Naive thymus-derived CD4-positive, alpha-beta T cell (primary cell): Measurements from ENCODE around the gene LHFPL3. TPM values are rescaled to one million over a fixed set of nuclear protein-coding genes. Genes with fewer than 3 reads are reported as not detected.

Source experiments
- ATAC-seq: fragments of 150-1000 bp; cut with Tn5 transposase; 2 replicates; pipeline ENCODE4 v1.10.0; 2021; ENCODE audit warnings: mild to moderate bottlenecking, moderate library complexity
- CTCF ChIA-PET: fragments of 350-600 bp; sonication (Branson Sonifier 250); formaldehyde crosslinking; loops from one replicate; lab custom pipeline; 2021; ENCODE audit warnings: antibody characterized with exemption; lab: Charles Lee
- POLR2A ChIA-PET: fragments of 350-600 bp; sonication (Branson Sonifier 250); formaldehyde crosslinking; loops from one replicate; lab custom pipeline; 2021; ENCODE audit warnings: antibody characterized with exemption, inconsistent platforms; lab: Charles Lee
- DNase-seq, 9 donors: peaks; one replicate each; pipeline versions ENCODE4 v3.0.0 to v3.0.0-alpha.2; 2020 to 2022; ENCODE audit warnings: mixed read lengths in 1 of 9
- H3K27ac ChIP-seq: one replicate; pipeline ENCODE4 v1.7.0; 2013; ENCODE audit warnings: mild to moderate bottlenecking, low read depth, low read length, moderate library complexity
- H3K27me3 ChIP-seq, 2 donors: one replicate each; pipeline ENCODE4 v1.7.0; 2013; ENCODE audit warnings: low read length in 2 of 2, mild to moderate bottlenecking in 2 of 2, moderate library complexity in 2 of 2; ENCODE audit not compliant: control insufficient read depth in 2 of 2, insufficient read depth in 2 of 2
- H3K36me3 ChIP-seq, 3 experiments: 1 replicate in 2 of 3; 2 replicates in 1 of 3; pipeline ENCODE4 v1.7.0; 2013; ENCODE audit warnings: low read length in 3 of 3, mild to moderate bottlenecking in 3 of 3, moderate library complexity in 1 of 3; ENCODE audit not compliant: insufficient read depth in 3 of 3, control insufficient read depth in 2 of 3
- H3K4me1 ChIP-seq, 2 donors: one replicate each; pipeline ENCODE4 v1.7.0; 2013; ENCODE audit warnings: low read length in 2 of 2, mild to moderate bottlenecking in 2 of 2, moderate library complexity in 1 of 2; ENCODE audit not compliant: control insufficient read depth in 2 of 2, insufficient read depth in 2 of 2
- H3K4me3 ChIP-seq: 2 replicates; pipeline ENCODE4 v1.7.0; 2013; ENCODE audit warnings: mild to moderate bottlenecking, low read length
- H3K9me3 ChIP-seq, 3 experiments: 1 replicate in 2 of 3; 2 replicates in 1 of 3; pipeline ENCODE4 v1.7.0; 2013; ENCODE audit warnings: low read length in 3 of 3; ENCODE audit not compliant: control insufficient read depth in 2 of 3
- H3K27ac Mint-ChIP-seq, 9 donors: one replicate each; pipeline ENCODE4 v1.8.0; 2020 to 2022; ENCODE audit warnings: mixed read lengths in 9 of 9, mild to moderate bottlenecking in 8 of 9, moderate library complexity in 5 of 9, inconsistent platforms in 2 of 9
- H3K27me3 Mint-ChIP-seq, 5 donors: one replicate each; pipeline ENCODE4 v1.8.0; 2021 to 2022; ENCODE audit warnings: mixed read lengths in 5 of 5, mild to moderate bottlenecking in 1 of 5
- H3K36me3 Mint-ChIP-seq, 5 donors: one replicate each; pipeline ENCODE4 v1.8.0; 2020 to 2022; ENCODE audit warnings: mixed read lengths in 5 of 5, mild to moderate bottlenecking in 3 of 5, inconsistent platforms in 1 of 5
- H3K4me1 Mint-ChIP-seq, 7 donors: one replicate each; pipeline ENCODE4 v1.8.0; 2020 to 2022; ENCODE audit warnings: mixed read lengths in 7 of 7, mild to moderate bottlenecking in 3 of 7, inconsistent platforms in 1 of 7
- H3K4me3 Mint-ChIP-seq, 10 donors: one replicate each; pipeline ENCODE4 v1.8.0; 2020 to 2022; ENCODE audit warnings: mild to moderate bottlenecking in 10 of 10, mixed read lengths in 10 of 10, moderate library complexity in 6 of 10, inconsistent platforms in 2 of 10
- H3K9me3 Mint-ChIP-seq, 11 donors: one replicate each; pipeline ENCODE4 v1.8.0; 2020 to 2022; ENCODE audit warnings: mixed read lengths in 11 of 11, mild to moderate bottlenecking in 4 of 11, inconsistent platforms in 1 of 11, moderate library complexity in 1 of 11
- intact Hi-C, 2 donors: fragments of 100-400 bp; cut with micrococcal nuclease; formaldehyde crosslinking; loops; one replicate each; pipeline ENCODE4 v1.15.1; 2023
- polyA plus RNA-seq, 2 donors: library from polyadenylated mRNA; unstranded; fragments of 300-500 nt; fragmentation: Illumina TruSeq; gene quantifications; one replicate each; pipeline ENCODE4 v1.2.3, GENCODE V29; 2021
- total RNA-seq, 6 experiments: library from RNA in 5 of 6; stranded (reverse) in 5 of 6; gene quantifications; 1 replicate in 5 of 6; 2 replicates in 1 of 6; pipeline ENCODE4 v1.2.3 and lab custom pipeline; 2021 to 2026

Gene LHFPL3
- total and polyA plus RNA-seq, 7 experiments from 2014 or later, result not detected

GRCh38 chr7:104891949-104892348 is 563.5 kb downstream of the LHFPL3 start:
- POLR2A ChIA-PET, result no interaction called here
- Histone ChIP-seq H3K9me3 (no peaks in the 10 kb centered on the region), H3K27me3 (no peaks in the 10 kb centered on the region), H3K4me1 (no peaks in the 10 kb centered on the region), H3K4me3 (no peak overlapping the region), H3K36me3 (no peaks in the 10 kb centered on the region), H3K27ac (no peak overlapping the region)
- Mint-ChIP-seq H3K9me3 (no peaks in the 10 kb centered on the region), H3K4me3 (no peak overlapping the region), H3K4me1 (peaks cover 0 to 5% (median under 1%) of the 10 kb centered on the region in 7 donors), H3K27me3 (peaks cover 0 to 6% (median 0%) of the 10 kb centered on the region in 5 donors), H3K36me3 (no peaks in the 10 kb centered on the region), H3K27ac (no peak overlapping the region)
- no peak for ATAC-seq
- DNase-seq, result no peak
- intact Hi-C loops, result no loop called here
- CTCF ChIA-PET, result interaction anchor here (1.7 kb wide), 1 partner anchor 8 kb away, joined by 9 read pairs; no protein-coding TSS in a partner anchor

DNA sequence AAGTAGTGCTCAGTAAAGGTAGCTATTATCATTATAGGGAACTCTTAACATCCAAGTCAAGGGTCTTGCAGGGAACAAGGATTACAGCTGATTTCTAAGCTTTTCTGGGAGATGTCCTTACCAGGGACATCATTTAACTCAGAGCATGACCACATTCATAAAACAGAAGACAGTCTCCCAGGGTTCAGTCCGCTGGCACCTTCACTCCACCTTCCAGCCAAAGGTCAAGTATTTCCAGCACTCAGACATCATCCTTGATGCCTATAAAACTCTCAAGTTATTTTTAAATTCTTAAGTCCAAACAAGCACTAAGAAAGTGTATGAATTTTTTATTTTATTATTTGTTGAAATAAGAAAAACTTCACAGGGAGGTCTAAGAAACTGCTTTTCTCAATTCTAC is 565.9 kb downstream of the LHFPL3 start:
- DNase-seq (no peak), ATAC-seq (no peak)
- ChIA-PET CTCF (interaction anchor here (2.3 kb wide), 1 partner anchor 11 kb away, joined by 14 read pairs; no protein-coding TSS in a partner anchor), POLR2A (no interaction called here)
- no peaks in the 10 kb centered on the region for H3K27me3 ChIP-seq
- H3K27ac Mint-ChIP-seq, result no peak overlapping the region
- no peaks in the 10 kb centered on the region for H3K9me3 ChIP-seq
- H3K27me3 Mint-ChIP-seq, result peaks cover 0 to 3% (median 0%) of the 10 kb centered on the region in 5 donors
- H3K4me3 ChIP-seq, result no peak overlapping the region
- no peaks in the 10 kb centered on the region for H3K36me3 ChIP-seq
- intact Hi-C loops, result no loop called here
- no peak overlapping the region for H3K27ac ChIP-seq
- H3K4me1 ChIP-seq, result no peaks in the 10 kb centered on the region
- peaks cover 4 to 11% (median 7%) of the 10 kb centered on the region in 7 donors for H3K4me1 Mint-ChIP-seq
- no peaks in the 10 kb centered on the region for H3K36me3 Mint-ChIP-seq
- no peak overlapping the region for H3K4me3 Mint-ChIP-seq
- H3K9me3 Mint-ChIP-seq, result no peaks in the 10 kb centered on the region

- ChIA-PET CTCF (interaction anchor here (0.7 to 2.3 kb wide), 2 partner anchors 12 to 15 kb away, joined by 3 to 14 read pairs; no protein-coding TSS in a partner anchor), POLR2A (interaction anchor here (0.8 kb wide), 1 partner anchor 11 kb away, joined by 3 read pairs; no protein-coding TSS in a partner anchor)
- Mint-ChIP-seq H3K9me3 (no peaks in the 10 kb centered on the region), H3K36me3 (no peaks in the 10 kb centered on the region), H3K27me3 (peaks cover 0 to 4% (median 0%) of the 10 kb centered on the region in 5 donors), H3K4me1 (peaks cover 4 to 11% (median 7%) of the 10 kb centered on the region in 7 donors), H3K27ac (peak overlapping the region in 1 of 9 donors; percentile 14), H3K4me3 (no peak overlapping the region)
- ATAC-seq, result no peak
- Histone ChIP-seq H3K27me3 (no peaks in the 10 kb centered on the region), H3K27ac (no peak overlapping the region), H3K36me3 (no peaks in the 10 kb centered on the region), H3K9me3 (no peaks in the 10 kb centered on the region), H3K4me1 (no peaks in the 10 kb centered on the region), H3K4me3 (no peak overlapping the region)
- intact Hi-C loops, result no loop called here
- DNase-seq, result no peak
Observed at GRCh38 chr7:104894726-104895521, 566.5 kb downstream of the LHFPL3 start.

GRCh38 chr7:104895522-104896236 is 567.3 kb downstream of the LHFPL3 start:
- no peaks in the 10 kb centered on the region for H3K4me1 ChIP-seq
- CTCF ChIA-PET, result interaction anchor here (0.7 to 2.3 kb wide), 2 partner anchors 12 to 15 kb away, joined by 3 to 14 read pairs; no protein-coding TSS in a partner anchor
- Mint-ChIP-seq H3K4me1 (peaks cover 4 to 11% (median 7%) of the 10 kb centered on the region in 7 donors), H3K9me3 (no peaks in the 10 kb centered on the region), H3K27me3 (peaks cover 0 to 4% (median 0%) of the 10 kb centered on the region in 5 donors), H3K4me3 (no peak overlapping the region), H3K36me3 (no peaks in the 10 kb centered on the region), H3K27ac (peak overlapping the region in 1 of 9 donors; percentile 14)
- H3K9me3 ChIP-seq, result no peaks in the 10 kb centered on the region
- no peak for ATAC-seq
- no peaks in the 10 kb centered on the region for H3K27me3 ChIP-seq
- no peak overlapping the region for H3K27ac ChIP-seq
- no peaks in the 10 kb centered on the region for H3K36me3 ChIP-seq
- intact Hi-C loops, result no loop called here
- no peak for DNase-seq
- POLR2A ChIA-PET, result interaction anchor here (0.8 kb wide), 1 partner anchor 11 kb away, joined by 3 read pairs; no protein-coding TSS in a partner anchor
- H3K4me3 ChIP-seq, result no peak overlapping the region

DNA sequence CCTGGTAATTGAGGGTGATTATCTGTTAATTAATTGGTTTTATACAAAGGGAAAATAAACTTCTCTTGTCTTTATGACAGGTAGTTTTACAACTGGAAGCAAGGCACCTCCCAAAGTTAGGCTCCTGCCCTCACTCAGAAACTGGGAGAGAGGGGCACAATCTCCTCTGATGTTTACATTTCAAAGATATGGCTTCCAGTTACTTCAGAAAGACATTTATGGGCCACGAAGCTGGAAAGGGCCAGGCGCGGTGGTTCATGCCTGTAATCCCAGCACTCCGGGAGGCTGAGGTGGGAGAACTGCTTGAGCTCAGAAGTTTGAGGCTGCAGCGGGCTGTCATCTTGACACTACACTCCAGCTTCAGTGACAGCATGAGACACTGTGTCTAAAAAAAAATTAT is 570.0 kb downstream of the LHFPL3 start:
- ChIA-PET POLR2A (interaction anchor here (1.1 kb wide), 1 partner anchor 15 kb away, joined by 3 read pairs; no protein-coding TSS in a partner anchor), CTCF (interaction anchor here (0.6 kb wide), 1 partner anchor 603 kb away, joined by 3 read pairs; no protein-coding TSS in a partner anchor)

DNA sequence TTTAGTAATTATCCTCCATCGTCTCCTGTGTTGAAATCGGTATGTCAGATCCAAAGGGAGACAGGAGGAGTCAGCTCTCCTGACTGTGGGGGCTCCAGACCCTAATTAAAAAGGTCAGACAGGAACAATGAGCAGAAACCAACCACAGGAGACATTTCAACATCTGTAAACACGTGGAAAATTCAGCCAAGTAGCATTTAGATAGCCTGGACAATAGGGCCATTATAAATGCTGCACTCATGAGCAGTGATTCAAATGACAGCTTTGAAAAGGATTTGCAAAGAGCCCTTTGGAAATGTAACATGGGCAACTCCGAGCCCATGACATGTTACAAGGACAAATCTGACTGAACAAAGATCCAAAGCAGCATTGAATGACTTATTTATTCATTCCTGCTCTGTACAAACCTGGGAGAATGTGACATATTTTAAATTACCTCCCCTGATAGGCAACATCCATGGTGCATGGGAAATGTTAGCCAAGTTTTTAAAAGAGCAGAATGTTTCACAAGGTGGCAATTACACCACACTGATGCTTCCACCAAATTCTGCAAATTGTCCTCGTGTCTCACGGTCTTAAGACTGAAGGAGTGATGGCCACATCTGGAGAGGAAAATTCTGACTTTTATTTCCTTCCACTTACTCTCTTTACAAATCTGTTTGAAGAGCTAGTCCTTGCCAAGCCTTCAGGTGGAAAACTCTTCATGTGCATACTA is 572.3 kb downstream of the LHFPL3 start:
- Histone ChIP-seq H3K27ac (no peak overlapping the region), H3K9me3 (no peaks in the 10 kb centered on the region), H3K27me3 (no peaks in the 10 kb centered on the region), H3K4me3 (no peak overlapping the region), H3K4me1 (no peaks in the 10 kb centered on the region), H3K36me3 (no peaks in the 10 kb centered on the region)
- ChIA-PET CTCF (no interaction called here), POLR2A (no interaction called here)
- Mint-ChIP-seq H3K27me3 (peaks cover 0 to 12% (median 5%) of the 10 kb centered on the region in 5 donors), H3K4me1 (peaks cover 4 to 11% (median 7%) of the 10 kb centered on the region in 7 donors), H3K9me3 (no peaks in the 10 kb centered on the region), H3K36me3 (no peaks in the 10 kb centered on the region), H3K4me3 (no peak overlapping the region), H3K27ac (no peak overlapping the region)
- ATAC-seq (no peak), DNase-seq (no peak)
- intact Hi-C loops, result no loop called here

More for the DNA sequence above, 570.0 kb downstream of the LHFPL3 start:
- H3K27ac ChIP-seq, result no peak overlapping the region
- no peaks in the 10 kb centered on the region for H3K9me3 ChIP-seq
- H3K36me3 ChIP-seq, result no peaks in the 10 kb centered on the region
- ATAC-seq, result no peak
- intact Hi-C loops, result no loop called here
- Mint-ChIP-seq H3K27ac (no peak overlapping the region), H3K4me1 (peaks cover 4 to 11% (median 7%) of the 10 kb centered on the region in 7 donors), H3K36me3 (no peaks in the 10 kb centered on the region), H3K9me3 (no peaks in the 10 kb centered on the region), H3K27me3 (peaks cover 0 to 11% (median 0%) of the 10 kb centered on the region in 5 donors), H3K4me3 (no peak overlapping the region)
- no peaks in the 10 kb centered on the region for H3K4me1 ChIP-seq
- no peak for DNase-seq
- H3K4me3 ChIP-seq, result no peak overlapping the region
- no peaks in the 10 kb centered on the region for H3K27me3 ChIP-seq
